HG02571 (cell line): Measurements from ENCODE around the gene RRBP1.

ENCODE experiments used
- ATAC-seq: cut with Tn5 transposase; IDR thresholded peaks from one replicate; pipeline ENCODE4 v1.9.1; 2021; ENCODE audit warnings: mild to moderate bottlenecking, moderate library complexity; ENCODE audit not compliant: unreplicated experiment

The RRBP1 gene

DNA sequence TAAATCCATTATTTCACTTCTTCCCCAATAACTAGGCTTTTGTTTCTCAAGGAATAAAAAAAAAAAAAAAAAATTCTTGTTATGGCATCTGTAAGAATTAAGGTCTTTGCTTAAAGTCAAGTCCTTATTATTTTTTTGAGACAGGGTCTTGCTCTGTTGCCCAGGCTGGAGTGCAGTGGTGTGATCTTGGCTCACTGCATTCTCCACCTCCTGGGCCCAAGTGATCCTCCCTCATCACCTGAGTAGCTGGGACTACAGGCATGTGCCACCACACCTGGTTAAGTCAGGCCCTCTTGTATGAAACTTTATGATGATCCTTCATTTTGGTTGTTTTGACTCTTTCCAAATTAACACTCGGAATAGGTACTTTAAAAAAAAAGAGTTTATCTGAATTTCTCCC lies 94.9 kb downstream of the RRBP1 start:
- ATAC-seq, result no peak

DNA sequence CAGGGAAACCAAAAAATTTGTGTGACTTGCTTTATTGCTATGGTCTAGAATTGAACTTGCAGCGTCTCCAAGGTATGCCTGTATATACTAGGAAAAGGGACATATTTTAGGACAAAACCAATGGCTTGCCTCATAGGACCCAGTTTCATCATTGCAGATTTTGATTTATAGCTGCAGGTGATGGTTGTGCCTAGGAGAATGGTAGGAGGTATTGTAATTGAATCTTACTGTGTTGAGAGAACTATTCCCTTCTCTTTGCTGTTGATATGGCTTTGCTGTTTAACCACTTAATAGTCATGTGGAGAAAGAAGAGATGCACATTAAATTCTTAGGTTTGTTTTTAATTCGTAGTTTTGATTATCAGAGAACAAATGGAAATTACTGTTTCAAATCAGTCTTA lies 95.8 kb downstream of the RRBP1 start:
- no peak for ATAC-seq

DNA sequence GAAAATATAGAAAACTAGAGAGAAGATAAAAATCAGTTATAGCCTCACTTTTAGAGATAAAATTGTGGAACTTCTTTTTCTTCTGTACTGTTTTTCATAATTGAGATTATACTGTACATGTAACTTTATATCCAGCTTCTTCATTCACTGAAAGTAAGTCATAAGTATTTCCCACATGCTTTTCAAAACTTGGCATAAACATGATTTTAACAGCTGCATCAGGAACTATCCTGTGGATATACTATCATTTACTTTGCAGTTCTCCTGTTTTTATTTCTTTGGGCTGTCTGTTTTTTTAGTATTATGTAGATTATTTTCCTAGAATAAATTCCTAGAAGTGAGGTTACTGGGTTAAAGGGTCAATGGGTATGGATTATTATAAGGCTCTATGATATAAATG lies 97.4 kb downstream of the RRBP1 start:
- ATAC-seq, result no peak

DNA sequence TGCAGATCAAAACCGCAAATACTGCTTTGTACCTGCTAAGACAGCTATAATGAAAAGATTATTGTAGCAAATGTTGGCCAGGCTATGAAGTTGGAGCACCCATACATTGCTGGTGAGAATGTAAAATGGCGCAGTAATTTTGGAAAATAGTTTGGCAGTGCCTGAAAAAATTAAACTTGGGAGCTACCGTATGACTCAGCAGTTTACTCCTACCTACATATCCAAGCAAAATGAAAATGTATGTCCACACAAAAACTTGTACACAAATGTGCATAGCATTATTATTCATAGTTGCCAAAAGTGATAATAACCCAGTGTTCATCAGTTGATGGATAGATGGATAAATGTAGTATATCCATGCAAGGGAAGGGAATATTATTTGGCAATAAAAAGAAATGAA lies 98.9 kb downstream of the RRBP1 start:
- ATAC-seq, result no peak

DNA sequence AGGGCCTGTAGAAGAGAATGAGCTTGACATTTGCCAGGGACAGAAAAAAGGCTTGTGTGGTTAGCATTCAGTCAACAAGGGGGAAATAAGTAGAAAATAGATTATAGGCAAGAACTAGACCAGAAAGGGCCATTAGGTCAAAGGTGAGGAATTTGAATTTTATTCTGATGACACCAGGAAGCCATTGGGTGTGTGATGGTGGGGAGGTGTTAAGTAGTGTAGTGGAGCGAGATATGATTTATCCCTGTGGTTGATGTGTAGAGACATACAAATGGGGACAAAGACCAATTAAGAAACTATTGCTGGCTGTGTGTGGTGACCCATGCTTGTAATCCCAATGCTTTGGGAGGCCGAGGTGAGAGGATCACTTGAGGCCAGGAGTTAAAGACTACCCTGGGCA lies 101.1 kb downstream of the RRBP1 start:
- no peak for ATAC-seq

DNA sequence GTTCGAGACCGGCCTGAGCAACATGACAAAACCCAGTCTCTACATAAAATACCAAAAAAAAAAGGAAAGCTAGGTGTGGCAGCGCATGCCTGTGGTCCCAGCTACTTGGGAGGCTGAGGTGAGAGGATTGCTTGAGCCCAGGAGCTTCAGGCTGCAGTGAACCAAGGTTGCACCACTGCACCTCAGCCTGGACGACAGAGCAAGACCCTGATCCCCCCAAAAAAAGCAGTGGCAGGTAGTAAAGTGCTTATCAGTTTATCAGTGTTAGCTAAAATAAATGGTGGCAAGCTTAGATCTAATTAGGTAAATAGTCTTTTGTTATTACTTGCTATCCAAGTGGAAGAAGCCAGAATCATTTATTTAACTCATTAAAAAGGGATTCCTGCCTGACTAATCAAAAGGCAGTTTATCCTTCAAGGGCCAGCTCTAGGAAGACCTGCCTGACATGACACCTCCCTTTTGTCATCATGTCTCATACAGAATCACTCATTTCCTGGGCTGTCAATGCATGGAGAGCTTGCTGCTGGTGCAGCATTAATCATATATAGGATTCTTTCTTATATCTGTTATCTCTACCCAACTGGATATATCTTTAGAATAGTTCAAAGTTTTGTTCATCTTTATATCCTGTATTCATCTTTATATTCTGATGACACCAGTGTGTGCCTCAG lies 102.5 kb downstream of the RRBP1 start:
- ATAC-seq, result no peak

DNA sequence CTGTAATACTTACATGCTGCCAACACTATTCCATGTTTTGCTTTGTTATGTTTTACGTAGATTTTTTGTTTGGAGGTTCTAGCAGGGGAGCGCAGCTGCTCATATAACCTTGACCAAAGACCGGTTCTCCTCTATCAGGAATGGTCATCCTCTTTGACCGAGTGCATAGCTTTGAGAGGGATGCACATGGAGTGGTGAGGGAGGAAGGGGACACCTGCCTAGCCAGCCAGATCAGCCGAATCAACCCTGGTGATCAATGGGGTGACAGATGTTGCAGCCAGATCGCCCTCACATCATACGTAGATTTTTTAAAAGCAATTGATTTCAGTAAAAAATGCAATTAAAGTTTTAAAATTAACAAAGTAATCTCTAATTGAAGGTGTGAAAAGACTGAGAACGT lies 105.8 kb downstream of the RRBP1 start:
- no peak for ATAC-seq

DNA sequence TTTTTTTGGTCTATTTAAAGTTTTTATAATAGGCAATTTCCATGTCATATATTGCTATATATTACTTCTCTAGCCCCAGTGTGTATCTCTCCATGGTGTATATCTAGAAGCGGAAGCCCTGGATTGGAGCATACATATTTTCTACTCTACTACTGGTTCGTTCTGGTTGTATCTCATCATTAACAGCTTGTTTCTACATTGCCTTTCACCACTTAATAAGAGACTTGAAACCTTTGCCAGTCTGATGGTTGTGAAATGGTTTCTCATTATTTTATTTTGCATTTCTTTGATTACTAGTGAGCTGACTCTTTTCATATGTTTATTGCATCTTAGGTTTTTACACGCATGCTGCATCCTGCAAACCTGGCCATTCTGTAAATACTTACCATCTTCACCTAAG lies 108.6 kb downstream of the RRBP1 start:
- no peak for ATAC-seq

DNA sequence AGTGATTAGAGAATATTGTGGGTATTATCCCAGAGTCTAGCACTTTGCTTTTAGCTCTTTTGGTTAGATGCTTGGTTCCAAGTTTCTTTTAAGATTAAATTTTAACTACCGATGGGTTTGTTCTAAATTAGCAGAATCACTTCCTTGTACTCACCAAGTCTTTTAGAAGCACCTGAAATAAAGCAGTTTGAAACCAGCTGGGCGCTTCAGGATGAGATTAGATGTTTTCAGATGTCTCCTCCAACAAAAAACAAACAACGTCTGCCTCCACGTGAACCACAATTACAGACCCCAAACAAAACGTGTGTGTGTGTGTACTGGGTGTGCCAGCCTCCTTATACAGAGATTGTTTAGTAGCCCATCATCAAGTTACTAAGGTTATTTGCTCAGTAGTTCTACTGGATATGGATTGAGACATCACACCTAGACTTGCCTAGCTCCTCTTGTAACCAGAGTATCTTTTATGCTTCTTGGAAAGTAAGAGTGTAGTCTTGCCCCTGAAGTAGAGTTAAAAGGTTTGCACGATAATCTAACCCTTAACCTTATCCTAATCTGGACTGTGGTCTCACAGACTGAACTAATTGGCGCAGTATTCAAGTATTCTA lies 109.9 kb downstream of the RRBP1 start:
- ATAC-seq, result no peak

DNA sequence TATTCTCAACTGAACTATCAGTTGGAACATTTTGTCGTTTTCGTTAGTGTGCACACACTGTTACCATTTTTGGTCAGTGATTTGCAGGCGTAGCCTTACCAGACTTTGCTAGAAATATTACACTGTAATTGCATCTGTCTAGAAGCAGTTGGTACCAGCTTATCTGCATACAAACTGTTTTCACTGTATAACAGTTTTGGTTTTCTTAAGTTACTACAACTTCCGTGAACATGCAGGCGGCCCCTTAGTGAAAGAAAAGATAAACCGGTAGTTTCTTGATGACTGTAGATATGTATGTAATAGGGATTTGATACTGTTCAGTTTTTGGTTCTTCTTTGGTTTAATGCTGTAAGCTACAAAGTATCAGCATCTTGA lies 110.9 kb downstream of the RRBP1 start:
- ATAC-seq, result no peak

DNA sequence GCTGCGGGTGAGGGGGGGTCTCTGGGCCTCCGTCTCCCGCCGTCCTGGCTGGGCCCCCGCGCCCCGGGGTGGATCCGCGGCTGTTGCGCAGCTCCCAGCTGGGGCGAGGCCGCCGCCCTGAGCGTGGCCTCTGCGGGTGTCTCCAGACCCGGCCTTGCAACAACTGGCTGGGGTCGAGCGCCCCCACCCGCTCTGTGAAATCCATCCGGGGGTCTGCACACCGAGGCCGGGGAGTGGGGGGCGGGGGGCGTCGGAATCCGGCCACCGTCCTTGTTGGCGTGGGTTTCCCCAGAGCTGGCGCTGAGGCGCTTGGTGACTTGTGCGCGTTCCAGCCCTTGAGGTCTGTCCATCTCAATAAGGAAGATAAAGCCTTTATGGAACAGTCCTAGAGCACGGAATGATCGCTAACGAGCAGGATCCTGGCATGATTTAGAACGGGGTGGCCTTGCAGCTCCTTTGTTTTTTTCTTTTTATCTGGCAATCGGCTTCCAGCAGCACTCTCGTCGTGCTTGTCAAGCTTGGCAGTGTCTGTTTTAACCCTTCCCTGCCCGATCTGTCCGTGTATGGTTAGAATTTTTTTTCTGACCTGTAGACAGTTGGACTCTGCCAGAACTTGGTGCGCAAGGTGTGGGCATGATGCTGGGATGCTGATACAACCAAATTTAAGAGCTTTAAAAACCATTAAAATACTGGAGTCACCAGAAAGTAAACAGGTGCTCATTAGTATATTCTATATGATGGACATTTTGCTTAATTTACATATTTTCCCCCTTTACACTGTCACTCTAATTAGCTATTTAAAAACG lies 111.5 kb downstream of the RRBP1 start:
- ATAC-seq, result peak; percentile 33

DNA sequence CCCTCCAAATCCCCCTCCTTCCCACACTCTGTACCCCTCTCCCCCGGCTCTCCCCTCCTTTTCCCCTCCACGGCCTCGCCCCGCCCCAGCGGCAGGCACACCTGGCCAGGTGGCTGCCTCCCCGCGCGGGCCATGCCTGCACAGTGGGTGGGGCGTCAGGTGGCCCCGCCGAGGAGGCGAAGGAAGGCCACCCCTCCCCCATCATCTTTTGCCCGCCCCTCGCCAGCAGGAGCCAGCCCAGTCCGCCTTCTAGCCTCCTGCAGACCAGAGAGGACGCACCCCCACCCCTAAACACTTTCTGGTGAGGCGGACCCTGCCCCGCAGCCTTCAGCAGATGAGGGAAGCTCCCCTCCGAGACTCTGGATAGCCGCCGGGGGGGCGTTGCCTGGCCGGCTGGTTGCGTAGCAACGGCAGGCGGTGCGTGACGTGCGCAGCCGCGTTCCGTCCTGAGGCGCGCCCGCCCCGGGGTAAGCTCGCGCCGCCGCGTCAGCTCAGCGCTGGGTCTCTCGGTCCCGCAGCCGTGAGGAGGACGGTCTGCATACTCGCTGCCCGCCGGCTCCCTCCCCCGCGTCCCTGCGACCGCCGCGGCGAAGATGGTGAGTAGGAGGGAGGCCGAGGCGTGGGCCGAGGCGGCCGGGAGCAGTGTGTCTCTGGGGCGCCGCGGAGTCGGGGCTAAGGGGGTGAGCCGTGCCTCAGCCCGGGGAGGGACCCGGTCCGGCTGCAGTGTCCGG lies 112.3 kb downstream of the RRBP1 start, which contains the start of gene DSTN:
Gene DSTN, plus strand, starts transcription at position 460 of the 731 bp plus-strand sequence. Its CDS starts 134 bp downstream, at position 594.
- peak; percentile 93 for ATAC-seq

DNA sequence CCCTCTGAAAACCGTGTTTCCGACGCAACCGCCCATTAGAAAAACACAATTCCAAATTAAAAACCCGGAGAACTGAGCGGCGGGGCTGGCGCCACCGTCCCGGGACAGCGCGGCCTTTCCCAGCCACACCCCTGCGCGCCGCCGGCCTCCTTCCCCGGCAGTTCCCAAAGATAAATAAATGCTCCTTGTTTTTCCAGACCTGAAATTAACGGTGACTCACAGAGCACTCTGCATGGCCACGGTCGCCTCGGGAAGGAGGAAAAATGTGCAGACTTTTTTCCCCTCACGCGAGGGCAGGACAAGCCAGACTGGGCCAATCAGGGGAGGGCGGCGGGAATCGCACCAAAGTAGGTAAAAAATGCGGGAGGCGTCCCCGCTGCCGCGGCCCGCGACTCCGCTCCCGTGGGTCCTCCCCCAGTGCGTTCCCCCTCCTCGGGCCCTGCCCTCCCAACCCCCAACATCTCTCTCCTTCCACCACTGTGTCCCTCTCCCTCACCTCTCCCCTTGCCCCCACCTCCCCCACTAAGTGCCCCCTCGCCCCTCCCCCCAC lies 113.0 kb downstream of the RRBP1 start:
- ATAC-seq, result no peak

DNA sequence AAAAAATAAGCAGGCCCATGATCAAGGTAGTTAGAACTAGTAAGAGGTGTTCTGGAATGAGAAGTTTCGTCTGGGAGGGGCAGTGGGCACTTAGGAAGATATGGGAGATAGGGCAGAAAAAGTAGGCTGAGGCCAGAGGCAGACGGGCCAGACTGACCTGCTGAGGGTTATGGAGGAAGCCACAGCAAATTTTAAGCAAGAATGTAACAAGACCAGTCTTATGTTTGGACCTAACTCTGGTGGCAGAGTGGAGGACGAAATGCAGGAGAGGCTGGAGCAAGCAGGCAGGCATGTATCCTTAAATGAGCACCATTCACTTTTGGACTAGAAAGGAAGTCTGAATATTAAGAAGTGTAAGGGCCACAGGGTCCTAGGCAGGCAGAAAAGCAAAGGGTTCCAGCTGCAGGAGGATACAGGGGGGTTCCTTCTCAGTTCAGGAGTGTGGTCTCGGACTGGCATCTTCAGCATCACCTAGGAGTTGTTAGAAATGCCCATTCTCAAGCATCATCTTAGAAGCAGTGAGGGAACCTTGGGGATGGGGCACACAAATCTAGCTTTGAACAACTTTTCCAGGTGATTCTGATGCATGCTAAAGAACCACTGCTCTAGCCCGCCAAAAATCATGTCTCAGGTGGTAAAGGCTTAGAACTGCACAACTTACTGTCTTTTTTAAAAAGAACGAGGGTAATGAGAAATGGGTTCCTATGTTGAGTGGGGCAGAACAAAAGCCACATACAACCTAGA lies 113.8 kb downstream of the RRBP1 start:
- ATAC-seq, result no peak

DNA sequence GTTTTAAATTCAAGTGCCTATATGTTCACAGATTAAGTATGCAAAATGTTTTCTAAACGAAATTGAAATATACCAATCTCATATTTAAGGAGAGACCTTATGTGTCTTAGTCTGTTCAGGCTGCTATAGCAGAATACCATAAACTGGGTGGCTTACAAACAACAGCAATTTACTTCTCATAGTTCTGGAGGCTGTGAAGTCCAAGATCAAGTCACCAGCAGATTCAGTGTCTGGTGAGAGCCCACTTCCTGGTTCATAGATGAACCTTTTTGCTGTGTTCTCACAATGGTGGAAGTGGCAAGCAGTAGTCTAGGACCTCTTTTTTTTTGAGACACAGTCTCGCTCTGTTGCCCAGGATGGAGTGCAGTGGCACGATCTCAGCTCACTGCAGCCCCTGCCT lies 115.7 kb downstream of the RRBP1 start:
- no peak for ATAC-seq

DNA sequence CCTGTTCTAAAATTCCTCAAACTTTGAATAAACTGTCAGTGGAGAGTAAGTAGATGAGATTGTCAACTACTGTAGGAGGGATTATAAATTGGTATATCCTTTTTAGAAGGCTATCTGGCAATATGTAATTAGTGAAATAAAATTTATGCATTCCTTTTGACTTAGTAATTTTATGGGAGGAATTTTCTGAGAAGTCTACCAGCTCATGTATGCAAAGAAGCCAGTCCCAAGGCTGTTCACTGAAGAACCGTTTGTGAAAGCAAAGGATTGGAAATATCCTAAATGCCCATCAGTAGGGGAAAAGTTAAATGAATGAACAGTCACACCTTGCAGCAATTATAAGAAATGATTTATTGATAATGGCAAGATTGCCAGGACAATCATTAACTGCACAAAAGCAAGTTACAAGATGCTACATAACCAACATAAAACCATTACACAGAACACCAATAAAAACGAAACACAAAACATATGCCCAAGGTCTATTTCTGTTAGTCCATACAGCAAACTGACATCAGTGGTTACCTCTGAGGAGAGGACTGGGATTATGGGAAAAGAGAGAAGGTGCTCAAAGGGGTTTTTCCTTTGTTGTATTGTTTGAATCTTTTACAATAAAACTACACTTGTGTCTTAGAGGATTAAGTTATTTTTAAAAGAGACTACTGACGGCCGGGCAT lies 116.7 kb downstream of the RRBP1 start:
- no peak for ATAC-seq
